22Rv1 (cell line): ENCODE data around the gene SPSB2.

ENCODE experiments used
- CTCF ChIP-seq: fragments of 450-650 bp; IDR thresholded peaks from 2 replicates; pipeline ENCODE4 v1.5.1; 2017; ENCODE audit warnings: mild to moderate bottlenecking
- ZFX ChIP-seq: fragments of 450-650 bp; IDR thresholded peaks from 2 replicates; pipeline ENCODE4 v1.6.1; 2017; ENCODE audit warnings: antibody characterized with exemption, borderline replicate concordance

DNA sequence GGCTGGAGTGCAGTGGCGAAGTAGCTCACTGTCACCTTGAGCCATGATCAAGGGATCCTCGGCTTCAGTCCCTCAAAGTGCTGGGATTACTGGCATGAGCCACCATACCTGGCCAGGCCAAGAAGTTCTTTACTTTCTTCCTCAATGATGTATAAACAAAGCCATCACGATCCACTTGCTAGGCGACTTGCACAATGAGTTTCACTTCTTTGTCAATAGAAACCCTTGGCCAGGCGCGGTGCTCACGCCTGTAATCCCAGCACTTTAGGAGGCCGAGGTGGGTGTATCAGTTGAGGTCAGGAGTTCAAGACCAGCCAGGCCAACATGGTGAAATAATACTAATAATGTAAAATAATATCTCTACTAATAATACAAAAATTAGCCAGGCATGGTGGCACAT is 14.4 kb upstream of the SPSB2 start:
- no peak for TF ChIP-seq CTCF
- no peak for TF ChIP-seq ZFX
